H1 (cell line): Measurements from ENCODE around the gene PRR16. TPM values are rescaled to one million over a fixed set of nuclear protein-coding genes. Genes with fewer than 3 reads are reported as not detected.

ENCODE experiments used
- CTCF ChIA-PET: fragments of 300-600 bp; sonication (Branson Sonifier 250); formaldehyde crosslinking; loops from one replicate; lab custom pipeline; 2021; ENCODE audit not compliant: partially characterized antibody; lab: Charles Lee
- POLR2A ChIA-PET: fragments of 300-600 bp; sonication (Branson Sonifier 250); formaldehyde crosslinking; loops from one replicate; lab custom pipeline; 2021; ENCODE audit warnings: inconsistent platforms; ENCODE audit not compliant: partially characterized antibody; lab: Charles Lee
- DNase-seq, 2 experiments: peaks; one replicate each; pipeline versions ENCODE4 v3.0.0 to v3.0.0-alpha.2; 2010 to 2022; ENCODE audit warnings: low spot score in 2 of 2, low read depth in 1 of 2, mixed read lengths in 1 of 2
- FAIRE-seq: peaks from 2 replicates; lab custom pipeline; 2011; peaks lifted over from hg19 to GRCh38; lab: Jason Lieb, UNC
- H2AFZ ChIP-seq: 2 replicates; pipeline ENCODE4 v1.8.1; 2012; ENCODE audit warnings: low read length, inconsistent platforms
- H2AK5ac ChIP-seq: 2 replicates; pipeline ENCODE4 v1.6.1; 2013; ENCODE audit warnings: low read depth, low read length
- H2BK120ac ChIP-seq: replicated peaks from 2 replicates; pipeline ENCODE3; 2013; ENCODE audit warnings: low read depth, low read length, inconsistent platforms
- H2BK12ac ChIP-seq: 2 replicates; pipeline ENCODE4 v1.6.1; 2013; ENCODE audit warnings: low read depth, low read length
- H2BK15ac ChIP-seq: 2 replicates; pipeline ENCODE4 v1.6.1; 2013; ENCODE audit warnings: low read length
- H2BK20ac ChIP-seq: 2 replicates; pipeline ENCODE4 v1.6.1; 2013; ENCODE audit warnings: low read length
- H2BK5ac ChIP-seq: 2 replicates; pipeline ENCODE4 v1.6.1; 2013; ENCODE audit warnings: low read depth, low read length
- H3K14ac ChIP-seq: 2 replicates; pipeline ENCODE4 v1.6.1; 2013; ENCODE audit warnings: inconsistent platforms; ENCODE audit not compliant: insufficient read length
- H3K18ac ChIP-seq: 2 replicates; pipeline ENCODE4 v1.6.1; 2013; ENCODE audit warnings: low read length; ENCODE audit errors: extremely low read depth
- H3K23ac ChIP-seq: 2 replicates; pipeline ENCODE4 v1.6.1; 2013; ENCODE audit warnings: inconsistent platforms; ENCODE audit not compliant: insufficient read length
- H3K23me2 ChIP-seq: 2 replicates; pipeline ENCODE4 v1.6.1; 2013; ENCODE audit warnings: low read depth, low read length
- H3K27ac ChIP-seq: 2 replicates; pipeline ENCODE4 v1.6.1; 2011; ENCODE audit warnings: low read depth, low read length, inconsistent platforms
- H3K27me3 ChIP-seq, 4 experiments: replicated peaks in 1 of 4; 1 replicate in 1 of 4; 2 replicates in 3 of 4; pipeline versions ENCODE4 v1.6.1 to v1.8.1; 2011 to 2013; ENCODE audit warnings: low read length in 3 of 4, mild to moderate bottlenecking in 3 of 4, inconsistent platforms in 2 of 4, mixed read lengths in 2 of 4, moderate library complexity in 1 of 4; ENCODE audit not compliant: control insufficient read depth in 3 of 4, insufficient read depth in 3 of 4; ENCODE audit errors: extremely low read depth in 1 of 4
- H3K36me3 ChIP-seq, 4 experiments: 2 replicates each; pipeline versions ENCODE4 v1.6.1 to v1.8.1; 2011 to 2013; ENCODE audit warnings: mild to moderate bottlenecking in 4 of 4, low read length in 3 of 4, moderate library complexity in 2 of 4, control low read depth in 1 of 4, inconsistent platforms in 1 of 4; ENCODE audit not compliant: insufficient read depth in 4 of 4, control insufficient read depth in 2 of 4
- H3K4ac ChIP-seq: replicated peaks from 2 replicates; pipeline ENCODE3; 2013; ENCODE audit warnings: low read length, low read depth, mixed read lengths, inconsistent platforms; ENCODE audit not compliant: insufficient read length
- H3K4me1 ChIP-seq, 4 experiments: replicated peaks in 1 of 4; 1 replicate in 1 of 4; 2 replicates in 3 of 4; pipeline versions ENCODE4 v1.6.1 to v1.8.1; 2011 to 2013; ENCODE audit warnings: low read length in 3 of 4, inconsistent platforms in 2 of 4, mixed read lengths in 1 of 4; ENCODE audit not compliant: insufficient read depth in 4 of 4, control insufficient read depth in 3 of 4
- H3K4me2 ChIP-seq, 2 experiments: 2 replicates each; pipeline versions ENCODE4 v1.6.1 to v1.8.1; 2011 to 2013; ENCODE audit warnings: low read depth in 2 of 2, low read length in 2 of 2, control low read depth in 1 of 2, inconsistent platforms in 1 of 2, mild to moderate bottlenecking in 1 of 2; ENCODE audit not compliant: insufficient read depth in 1 of 2
- H3K4me3 ChIP-seq, 4 experiments: fragments of 200-600, 300-600 bp in 1 of 4; sonication (generic), shearing (Covaris generic), sonication (Bioruptor Twin) in 1 of 4; 2 replicates each; pipeline versions ENCODE4 v1.5.1 to v1.8.1; 2011 to 2016; ENCODE audit warnings: low read length in 4 of 4, low read depth in 3 of 4, control low read depth in 2 of 4, inconsistent platforms in 2 of 4, mild to moderate bottlenecking in 2 of 4, mixed read lengths in 1 of 4, moderate library complexity in 1 of 4; ENCODE audit not compliant: insufficient read depth in 2 of 4; ENCODE audit errors: extremely low read depth in 1 of 4
- H3K56ac ChIP-seq: replicated peaks from 2 replicates; pipeline ENCODE3; 2013; ENCODE audit warnings: low read depth, mild to moderate bottlenecking, mixed read lengths, low read length, inconsistent platforms; ENCODE audit not compliant: insufficient read length
- H3K79me1 ChIP-seq: 2 replicates; pipeline ENCODE4 v1.6.1; 2013; ENCODE audit warnings: low read depth, low read length, control low read depth
- H3K79me2 ChIP-seq, 2 experiments: 2 replicates each; pipeline versions ENCODE4 v1.6.1 to v1.8.1; 2012 to 2013; ENCODE audit warnings: low read length in 2 of 2, mild to moderate bottlenecking in 2 of 2, inconsistent platforms in 1 of 2; ENCODE audit not compliant: insufficient read depth in 2 of 2, control insufficient read depth in 1 of 2
- H3K9ac ChIP-seq, 4 experiments: replicated peaks in 1 of 4; 1 replicate in 1 of 4; 2 replicates in 3 of 4; pipeline versions ENCODE4 v1.6.1 to v1.8.1; 2011 to 2013; ENCODE audit warnings: low read depth in 3 of 4, low read length in 3 of 4, control low read depth in 2 of 4, mild to moderate bottlenecking in 2 of 4, moderate library complexity in 2 of 4, inconsistent platforms in 1 of 4; ENCODE audit errors: extremely low read depth in 1 of 4
- H3K9me3 ChIP-seq, 2 experiments: 2 replicates each; pipeline versions ENCODE4 v1.6.1 to v1.8.1; 2012 to 2013; ENCODE audit warnings: mild to moderate bottlenecking in 2 of 2, moderate library complexity in 2 of 2, control low read depth in 1 of 2, inconsistent platforms in 1 of 2, low read depth in 1 of 2, low read length in 1 of 2, mixed read lengths in 1 of 2; ENCODE audit not compliant: insufficient read depth in 2 of 2
- H4K20me1 ChIP-seq, 2 experiments: replicated peaks in 1 of 2; 2 replicates each; pipeline versions ENCODE3 to v1.8.1; 2011 to 2013; ENCODE audit warnings: inconsistent platforms in 2 of 2, low read length in 2 of 2, mild to moderate bottlenecking in 1 of 2; ENCODE audit not compliant: insufficient read depth in 2 of 2, control insufficient read depth in 1 of 2
- H4K5ac ChIP-seq: 2 replicates; pipeline ENCODE4 v1.6.1; 2013; ENCODE audit warnings: low read length, low read depth, mixed read lengths, inconsistent platforms; ENCODE audit not compliant: insufficient read length
- H4K8ac ChIP-seq: 2 replicates; pipeline ENCODE4 v1.8.0; 2013; ENCODE audit warnings: mild to moderate bottlenecking, moderate library complexity, low read length, inconsistent platforms; ENCODE audit not compliant: insufficient read depth; ENCODE audit errors: extremely low read depth
- H4K91ac ChIP-seq: replicated peaks from 2 replicates; pipeline ENCODE3; 2013; ENCODE audit warnings: low read length, mixed read lengths, inconsistent platforms; ENCODE audit not compliant: insufficient read length
- ATF2 ChIP-seq: IDR thresholded peaks from 2 replicates; pipeline ENCODE4 v1.6.1; 2012; ENCODE audit warnings: low read length, inconsistent platforms
- BACH1 ChIP-seq: IDR thresholded peaks from 2 replicates; pipeline ENCODE4 v1.6.1; 2012; ENCODE audit warnings: low read length, improper control_type of control experiment
- CBX8 ChIP-seq: fragments of 300-800, 300-1000 bp; sonication (generic); IDR thresholded peaks from 2 replicates; pipeline ENCODE4 v1.7.1; 2016; ENCODE audit warnings: low read depth, low read length, borderline replicate concordance
- CEBPB ChIP-seq: IDR thresholded peaks from 2 replicates; pipeline ENCODE4 v1.6.1; 2012; ENCODE audit warnings: low read depth, low read length
- E2F6 ChIP-seq: IDR thresholded peaks from 2 replicates; pipeline ENCODE4 v1.6.1; 2012; ENCODE audit warnings: inconsistent platforms
- JUN ChIP-seq: IDR thresholded peaks from 2 replicates; pipeline ENCODE4 v1.6.1; 2011; ENCODE audit warnings: low read depth, mild to moderate bottlenecking, improper control_type of control experiment, low read length
- MAX ChIP-seq: IDR thresholded peaks from 2 replicates; pipeline ENCODE4 v1.6.1; 2012; ENCODE audit warnings: inconsistent platforms
- POLR2A ChIP-seq, 2 experiments: IDR thresholded peaks; 1 replicate in 1 of 2; 2 replicates in 1 of 2; pipeline ENCODE4 v1.6.1; 2011; ENCODE audit warnings: low read depth in 2 of 2, low read length in 2 of 2, mild to moderate bottlenecking in 2 of 2; ENCODE audit errors: control extremely low read depth in 1 of 2
- RBBP5 ChIP-seq: IDR thresholded peaks from 2 replicates; pipeline ENCODE4 v1.7.1; 2012; ENCODE audit warnings: low read depth, mild to moderate bottlenecking, inconsistent platforms, low read length, moderate library complexity, borderline replicate concordance
- SIN3A ChIP-seq, 2 experiments: IDR thresholded peaks in 1 of 2; conservative IDR thresholded peaks in 1 of 2; 2 replicates each; pipeline ENCODE4 v1.6.1; 2011 to 2012; ENCODE audit warnings: low read length in 2 of 2, improper control_type of control experiment in 1 of 2, low read depth in 1 of 2, mild to moderate bottlenecking in 1 of 2
- SIX5 ChIP-seq: IDR thresholded peaks from 2 replicates; pipeline ENCODE4 v1.6.1; 2011; ENCODE audit warnings: mild to moderate bottlenecking, low read depth, low read length
- SRF ChIP-seq: IDR thresholded peaks from 2 replicates; pipeline ENCODE4 v1.6.1; 2011; ENCODE audit warnings: mild to moderate bottlenecking, low read depth, low read length, moderate library complexity
- YY1 ChIP-seq: IDR thresholded peaks from 2 replicates; pipeline ENCODE4 v1.6.1; 2011; ENCODE audit warnings: low read depth, mild to moderate bottlenecking, low read length
- WGBS, 2 experiments: shearing (Covaris generic) in 1 of 2; methylation state at CpG; one replicate each; pipeline versions ENCODE4 v1.1.6 to v1.1.7; 2013 to 2015; ENCODE audit warnings: low lambda C conversion rate in 2 of 2, mixed read lengths in 2 of 2, inconsistent platforms in 1 of 2, low coverage in 1 of 2, missing lambda C conversion rate in 1 of 2; ENCODE audit not compliant: insufficient replicate concordance in 2 of 2, insufficient coverage in 1 of 2, insufficient read length in 1 of 2; ENCODE audit errors: extremely low coverage in 1 of 2, missing lambda C conversion rate in 1 of 2; 5-methylcytosine and 5-hydroxymethylcytosine counted together
- polyA plus RNA-seq, 7 experiments: library from polyadenylated mRNA; depleted of rRNA in 3 of 7; stranded (reverse) in 5 of 7; unstranded in 2 of 7; fragments of >200 nt in 5 of 7; fragments of 200-250 nt in 2 of 7; gene quantifications; 1 replicate in 5 of 7; 2 replicates in 1 of 7; 4 replicates in 1 of 7; pipeline versions ENCODE4 v1.2.1 to v1.2.3, GENCODE V29; 2011 to 2013; ENCODE audit warnings: missing spikeins in 2 of 7, mixed read lengths in 2 of 7
- total RNA-seq: library from RNA; stranded (reverse); fragmentation: NEBNext Ultra II Directional; extraction: Animal tissue kit (Norgen Biotek cat#: 25700); gene quantifications from 2 replicates; pipeline ENCODE4 v1.2.1, GENCODE V29; 2021

Gene PRR16
- total and polyA plus RNA-seq, 2 of the 8 experiments (the other 6 are each of a cell fraction or from before 2014, with no cell fraction given), result 0.73 to 1.6 TPM

GRCh38 chr5:120555345-120555744, 91.2 kb downstream of the PRR16 start:
- H2BK20ac ChIP-seq, result no peak overlapping the region
- WGBS, 2 experiments, result 88% methylated on average over 2 of the region's 2 CpGs; no CpG with 5 or more reads in 1 of the 2 experiments
- no peak overlapping the region for H3K23ac ChIP-seq
- no peak overlapping the region for H3K56ac ChIP-seq
- H4K91ac ChIP-seq, result no peak overlapping the region
- H3K18ac ChIP-seq, result no peak overlapping the region
- no peak overlapping the region for H2BK15ac ChIP-seq
- H4K5ac ChIP-seq, result no peak overlapping the region
- no peaks in the 10 kb centered on the region for H3K9me3 ChIP-seq
- no peak overlapping the region for H3K9ac ChIP-seq
- H3K23me2 ChIP-seq, result no peaks in the 10 kb centered on the region
- H3K79me2 ChIP-seq, result no peaks in the 10 kb centered on the region
- H2AK5ac ChIP-seq, result no peak overlapping the region
- no peak overlapping the region for H4K8ac ChIP-seq
- FAIRE-seq (no peak), DNase-seq (no peak)
- ChIA-PET CTCF (interaction anchor here (0.6 to 1.1 kb wide), 3 partner anchors 24 to 1198 kb away, joined by 4 to 5 read pairs (median 4); no protein-coding TSS in a partner anchor), POLR2A (no interaction called here)
- no peak overlapping the region for H3K4me3 ChIP-seq
- H2AFZ ChIP-seq, result 0 out of 2 replicates have a peak overlapping the region, but pooled peaks have one; percentile 34
- no peak overlapping the region for H3K4ac ChIP-seq
- no peak overlapping the region for H2BK5ac ChIP-seq
- H2BK12ac ChIP-seq, result no peak overlapping the region
- no peak overlapping the region for H2BK120ac ChIP-seq
- H3K4me2 ChIP-seq, result no peak overlapping the region
- H3K79me1 ChIP-seq, result no peaks in the 10 kb centered on the region
- H3K27me3 ChIP-seq, result no peaks in the 10 kb centered on the region
- no peak overlapping the region for H3K14ac ChIP-seq
- no peak overlapping the region for H3K27ac ChIP-seq
- no peaks in the 10 kb centered on the region for H4K20me1 ChIP-seq
- no peaks in the 10 kb centered on the region for H3K36me3 ChIP-seq
- H3K4me1 ChIP-seq, result no peaks in the 10 kb centered on the region
- TF ChIP-seq E2F6, result no peak
- no peak for TF ChIP-seq YY1
- no peak for TF ChIP-seq SIX5
- TF ChIP-seq SIN3A (conservative IDR thresholded peaks at IDR 0.05 in 1 of 2, IDR thresholded peaks at IDR 0.05 in 1 of 2; ENCODE audit: low read depth in 1 of 2, low read length in 2 of 2), result no peak
- no peak for TF ChIP-seq JUN
- no peak for TF ChIP-seq BACH1
- no peak for TF ChIP-seq MAX
- no peak for TF ChIP-seq ATF2
- TF ChIP-seq POLR2A (IDR thresholded peaks at IDR 0.05; ENCODE audit: control extremely low read depth in 1 of 2, low read depth in 2 of 2, low read length in 2 of 2), result no peak
- no peak for TF ChIP-seq CEBPB
- TF ChIP-seq SRF, result no peak
- TF ChIP-seq CBX8, result no peak
- no peak for TF ChIP-seq RBBP5
